GM18505 (cell line): ENCODE data around the gene TIAM2.
"Not testable (repeated sequence)": the region's sequence is repeated elsewhere in the genome, so short reads cannot be mapped to it uniquely, and the experiment has no call there.

Source experiments
- ATAC-seq: cut with Tn5 transposase; IDR thresholded peaks from one replicate; pipeline ENCODE4 v1.9.1; 2021; ENCODE audit not compliant: unreplicated experiment
- POLR2A ChIP-seq: IDR thresholded peaks from 4 replicates; pipeline ENCODE4 v1.6.1; 2011; ENCODE audit warnings: borderline replicate concordance; ENCODE audit not compliant: insufficient read depth, insufficient read length; ENCODE audit errors: extremely low read depth

The TIAM2 gene

DNA sequence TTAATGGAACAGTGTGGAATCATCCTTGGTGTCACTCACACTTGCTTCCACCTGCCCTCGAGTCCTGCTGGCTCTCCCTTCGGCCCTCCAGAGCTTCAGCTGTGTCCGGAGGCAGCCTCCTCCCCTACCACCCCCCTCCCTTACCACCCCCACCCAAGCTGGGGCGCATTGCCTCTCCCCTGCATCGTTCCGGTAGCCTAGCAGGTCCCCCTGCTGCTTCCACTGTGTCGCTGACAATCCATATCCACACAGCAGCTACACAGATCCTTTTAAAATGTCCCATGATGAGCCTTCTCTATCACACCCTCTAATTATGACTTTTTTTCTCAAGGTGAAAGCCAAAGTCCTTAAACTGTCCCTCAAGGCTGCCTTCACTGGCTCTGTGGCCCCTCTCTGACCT is 117.6 kb downstream of the TIAM2 start:
- ATAC-seq = no peak
- no peak for TF ChIP-seq POLR2A

DNA sequence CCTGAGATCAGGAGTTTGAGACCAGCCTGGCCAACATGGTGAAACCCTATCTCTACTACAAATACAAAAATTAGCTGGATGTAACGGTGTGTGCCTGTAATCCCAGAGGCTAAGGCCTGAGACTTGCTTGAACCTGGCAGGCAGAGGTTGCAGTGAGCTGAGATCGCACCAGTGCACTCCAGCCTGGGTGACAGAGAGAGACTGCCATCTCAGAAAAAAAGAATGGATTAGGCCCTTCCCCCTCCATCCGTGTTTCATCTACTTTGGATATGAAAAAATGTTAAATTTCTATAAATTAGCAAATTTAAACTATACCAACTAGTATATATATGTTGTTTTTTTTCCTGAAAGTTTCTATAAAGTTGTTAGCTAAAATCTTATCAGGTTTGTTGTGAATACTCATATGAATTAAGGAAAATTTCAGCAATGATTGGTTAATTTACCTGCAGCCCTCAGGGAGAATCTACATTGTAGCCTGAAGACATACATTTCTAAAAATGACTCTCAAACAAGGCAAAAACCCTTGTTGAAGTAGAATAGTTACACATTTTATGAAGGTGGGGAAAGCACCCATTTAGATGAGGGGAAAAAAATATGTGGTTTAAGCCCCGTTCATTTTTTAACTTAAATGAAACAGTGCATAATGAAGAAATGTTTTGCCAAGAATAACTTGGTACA is 120.9 kb downstream of the TIAM2 start:
- no peak for TF ChIP-seq POLR2A
- ATAC-seq = no peak

DNA sequence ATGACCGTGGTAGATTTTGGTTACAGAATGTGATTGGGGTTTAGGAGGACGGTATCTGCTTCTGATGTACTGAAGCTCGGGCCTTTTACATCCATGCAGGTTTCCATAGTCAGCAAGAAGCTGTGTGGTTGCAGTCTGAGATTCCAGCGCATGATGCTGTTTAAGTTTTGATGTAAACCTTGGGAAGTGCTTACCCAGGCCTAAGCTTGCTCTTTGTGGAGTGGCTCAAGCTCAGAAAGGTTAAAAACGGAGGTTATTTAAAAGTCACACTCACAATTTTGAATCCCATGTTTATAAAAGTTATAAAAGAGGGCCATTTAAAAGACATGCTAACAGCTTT is 121.4 kb downstream of the TIAM2 start:
- ATAC-seq = no peak
- no peak for TF ChIP-seq POLR2A

DNA sequence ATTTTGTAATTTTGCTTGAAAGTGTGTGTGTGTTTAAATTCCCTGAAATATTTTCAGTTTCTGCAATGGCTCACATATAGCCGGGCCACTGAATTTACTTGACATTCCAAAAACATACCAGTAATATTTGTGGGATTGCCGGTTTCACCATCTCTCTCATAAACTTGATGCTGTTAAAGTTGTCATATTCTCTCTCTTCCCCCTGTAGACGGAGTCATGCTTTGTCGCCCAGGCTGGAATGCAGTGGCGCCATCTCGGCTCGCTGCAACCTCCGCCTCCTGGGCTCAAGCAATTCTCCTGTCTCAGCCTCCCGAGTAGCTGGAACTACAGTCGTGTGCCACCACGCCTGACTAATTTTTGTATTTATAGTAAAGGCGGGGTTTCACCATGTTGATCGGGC is 122.1 kb downstream of the TIAM2 start:
- TF ChIP-seq POLR2A = no peak
- ATAC-seq = no peak

DNA sequence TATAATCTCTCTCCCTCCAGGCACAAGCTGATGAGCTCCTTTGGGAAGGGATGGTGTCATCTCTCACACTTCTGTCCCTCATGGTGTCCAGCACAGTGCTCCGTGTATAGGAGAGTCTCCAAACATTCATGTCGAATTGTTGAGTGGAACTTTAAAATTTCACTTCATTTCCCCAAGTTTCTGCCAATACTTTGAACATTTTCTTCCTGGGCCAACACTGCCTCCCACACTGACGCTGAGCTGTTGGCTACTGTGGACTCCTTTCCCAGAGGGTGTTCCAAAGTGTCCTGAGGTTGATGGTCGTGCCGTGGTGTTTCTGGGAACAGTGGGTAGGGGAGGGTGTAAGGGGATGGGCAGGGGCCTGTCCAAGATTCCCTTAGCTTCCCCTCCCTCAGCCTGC is 122.7 kb downstream of the TIAM2 start:
- ATAC-seq = no peak
- no peak for TF ChIP-seq POLR2A

DNA sequence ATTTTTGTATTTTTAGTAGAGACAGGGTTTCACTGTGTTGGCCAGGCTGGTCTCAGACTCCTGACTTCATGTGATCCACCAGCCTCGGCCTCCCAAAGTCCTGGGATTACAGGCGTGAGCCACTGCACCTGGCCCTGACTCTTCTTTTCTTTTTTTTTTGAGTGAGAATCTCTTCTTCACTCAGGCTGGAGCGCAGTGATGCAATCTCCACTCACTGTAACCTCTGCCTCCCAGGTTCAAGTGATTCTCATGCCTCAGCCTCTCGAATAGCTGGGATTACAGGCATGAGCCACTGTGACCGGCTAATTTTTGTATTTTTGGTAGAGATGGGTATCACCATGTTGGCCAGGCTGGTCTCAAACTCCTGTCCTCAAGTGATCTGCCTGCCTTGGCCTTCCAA is 124.1 kb downstream of the TIAM2 start:
- ATAC-seq = not testable (repeated sequence)

DNA sequence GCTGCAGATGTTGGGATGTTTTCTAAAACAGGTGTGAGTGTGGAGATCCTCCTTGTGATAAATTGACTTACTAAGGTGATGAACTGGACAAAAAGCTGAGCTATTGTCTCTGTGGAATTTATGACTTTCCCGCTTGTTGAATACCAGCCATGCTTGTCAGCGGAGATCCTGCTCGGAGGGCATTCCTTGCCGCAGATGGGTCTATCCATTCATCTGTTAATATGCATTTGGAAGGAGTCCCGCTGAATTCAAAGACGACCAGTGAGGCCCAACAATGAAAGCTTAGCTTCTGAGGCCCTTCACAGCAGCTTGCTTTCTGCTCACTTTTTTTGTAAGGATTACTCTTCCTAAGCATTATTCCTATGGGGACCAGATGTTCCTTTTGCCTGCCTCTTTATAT is 124.9 kb downstream of the TIAM2 start:
- TF ChIP-seq POLR2A = no peak
- ATAC-seq = no peak

DNA sequence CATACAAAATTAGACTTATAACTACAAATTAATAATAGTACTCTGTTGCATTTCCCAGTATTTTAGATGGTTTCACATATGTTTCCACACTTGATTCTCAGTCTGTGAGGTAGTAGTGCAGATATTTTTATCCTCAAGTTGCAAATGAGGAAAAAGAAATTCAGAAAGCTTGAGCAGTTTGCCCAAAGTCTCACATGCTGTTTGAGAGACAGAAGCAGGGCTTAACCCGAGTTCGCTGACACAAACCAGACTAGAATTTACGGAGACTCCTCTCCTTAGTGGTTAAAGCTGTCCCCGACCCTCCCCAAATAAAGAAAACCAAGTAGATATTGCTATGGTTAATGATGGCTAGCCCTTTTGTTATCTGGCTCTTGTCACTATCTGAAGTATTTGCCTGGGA is 126.2 kb downstream of the TIAM2 start:
- no peak for ATAC-seq
- TF ChIP-seq POLR2A = no peak

DNA sequence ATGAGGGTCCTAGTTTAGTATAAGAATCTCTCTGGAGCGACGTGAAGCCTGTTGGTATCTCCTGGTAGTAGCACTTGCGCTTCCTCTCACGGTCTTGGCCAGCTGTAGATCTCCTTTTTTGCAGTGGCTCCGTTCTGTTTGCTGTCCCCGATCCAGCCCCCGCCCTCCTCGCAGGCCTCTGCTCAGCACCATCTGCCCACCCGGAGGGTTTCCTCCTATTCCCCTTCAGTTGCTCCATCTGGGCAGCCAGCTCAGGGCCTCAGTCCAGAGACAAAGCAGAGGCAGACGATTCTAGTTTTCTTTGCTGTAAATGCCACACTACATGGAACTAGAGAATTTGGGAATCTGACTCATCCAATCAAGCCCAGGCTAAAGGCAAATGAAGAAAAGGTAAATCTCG is 126.6 kb downstream of the TIAM2 start:
- TF ChIP-seq POLR2A = no peak
- ATAC-seq = no peak

DNA sequence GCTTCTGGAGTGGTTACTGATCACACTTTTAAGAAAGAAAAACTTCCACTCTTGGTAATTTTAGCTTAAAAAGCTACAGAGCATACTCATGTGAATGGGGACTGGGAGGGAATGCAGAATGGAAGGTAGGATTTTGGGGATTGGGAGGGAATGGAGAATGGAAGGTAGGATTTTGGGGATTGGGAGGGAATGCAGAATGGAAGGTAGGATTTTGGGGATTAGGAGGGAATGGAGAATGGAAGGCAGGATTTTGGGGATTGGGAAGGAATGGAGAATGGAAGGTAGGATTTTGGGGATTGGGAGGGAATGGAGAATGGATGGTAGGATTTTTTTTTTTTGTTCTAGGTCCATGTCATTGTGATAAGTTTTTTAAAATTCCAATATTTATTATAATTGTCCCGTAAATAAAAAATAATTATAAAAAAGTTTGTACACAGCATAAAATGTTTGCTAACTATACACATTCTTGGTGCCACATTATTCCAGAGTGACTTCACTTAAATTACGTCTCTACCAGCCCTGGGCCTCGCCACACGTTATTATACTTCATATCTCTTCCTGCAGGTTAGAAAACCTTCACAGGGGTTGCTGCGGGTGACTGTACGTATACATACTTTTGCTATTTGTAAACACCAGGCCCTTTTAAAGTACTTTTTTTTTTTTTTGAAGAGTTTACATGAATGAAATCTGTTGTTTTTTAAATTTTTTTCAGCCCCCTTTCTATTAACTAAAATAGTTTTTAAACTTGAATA is 127.3 kb downstream of the TIAM2 start:
- no peak for TF ChIP-seq POLR2A
- no peak for ATAC-seq

DNA sequence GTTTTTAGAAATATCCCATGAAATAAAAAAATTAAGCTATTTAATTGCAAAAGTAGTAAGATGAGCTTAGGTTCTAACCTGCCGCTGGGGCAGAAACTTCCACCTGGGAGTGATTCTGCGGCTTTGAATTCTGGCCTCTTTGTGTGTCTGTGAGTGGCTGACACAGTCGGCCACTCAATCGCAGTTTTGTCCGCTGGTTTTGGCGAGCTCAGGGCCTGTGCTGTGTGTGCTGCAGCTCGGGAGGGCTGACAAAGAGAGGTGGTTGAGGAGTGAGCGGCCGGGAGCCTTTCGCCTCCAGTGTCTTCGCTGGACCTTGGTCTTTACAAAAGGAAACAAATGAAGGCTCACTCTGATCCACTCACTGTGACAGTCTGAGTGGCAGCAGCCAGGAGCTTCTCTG is 128.4 kb downstream of the TIAM2 start:
- ATAC-seq = no peak
- TF ChIP-seq POLR2A = no peak

DNA sequence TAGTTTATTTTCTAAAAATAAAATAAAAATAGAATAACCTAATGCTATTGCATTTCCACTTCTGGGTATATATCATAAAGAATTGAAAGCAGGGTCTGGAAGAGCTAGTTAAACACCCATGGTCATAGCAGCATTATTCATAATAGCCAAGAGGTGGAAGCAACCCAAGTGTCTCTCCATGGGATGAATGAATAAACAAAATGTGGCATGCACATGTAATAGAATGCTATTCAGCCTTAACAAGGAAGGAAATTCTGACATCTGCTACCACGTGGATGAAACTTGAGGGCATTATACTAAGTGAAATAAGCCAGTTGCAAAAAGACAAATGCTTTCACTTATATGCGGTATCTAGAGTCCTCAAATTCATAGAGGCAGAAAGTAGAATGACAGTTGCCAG is 130.8 kb downstream of the TIAM2 start:
- TF ChIP-seq POLR2A = no peak
- ATAC-seq = no peak

DNA sequence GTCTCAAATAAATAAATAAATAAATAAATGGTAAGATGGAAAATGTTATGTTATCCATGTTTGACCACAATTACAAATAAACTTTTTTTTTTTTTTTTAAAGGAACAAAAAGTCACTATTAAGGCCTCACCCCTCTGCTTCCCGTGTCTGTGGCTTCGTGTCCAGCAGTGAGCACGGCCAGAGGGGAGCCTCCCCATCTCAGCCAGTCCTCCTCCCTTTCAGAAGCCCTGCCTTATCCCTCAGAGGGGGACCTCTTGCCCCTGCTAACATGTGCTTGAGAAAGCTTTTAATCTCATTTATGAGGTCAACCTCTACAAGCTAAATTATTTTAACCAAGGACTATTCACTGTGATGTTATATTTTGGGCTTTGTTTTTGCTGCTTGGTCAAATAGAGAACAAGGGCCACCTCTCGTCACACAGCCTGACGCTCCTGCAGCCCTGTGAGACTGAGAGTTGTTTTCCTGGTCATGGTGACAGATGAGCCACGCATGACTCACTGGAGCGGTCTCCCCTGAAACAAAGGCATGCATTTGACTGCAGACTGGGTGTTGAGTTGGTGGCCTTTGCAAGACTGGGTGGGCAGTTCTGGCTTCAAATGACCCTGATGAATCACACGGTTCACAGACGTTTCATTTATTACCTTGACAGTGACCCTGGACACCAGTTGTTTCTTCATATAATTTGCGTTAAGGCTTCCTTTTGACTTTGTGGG is 131.8 kb downstream of the TIAM2 start:
- ATAC-seq = peak; percentile 61
- TF ChIP-seq POLR2A = no peak

DNA sequence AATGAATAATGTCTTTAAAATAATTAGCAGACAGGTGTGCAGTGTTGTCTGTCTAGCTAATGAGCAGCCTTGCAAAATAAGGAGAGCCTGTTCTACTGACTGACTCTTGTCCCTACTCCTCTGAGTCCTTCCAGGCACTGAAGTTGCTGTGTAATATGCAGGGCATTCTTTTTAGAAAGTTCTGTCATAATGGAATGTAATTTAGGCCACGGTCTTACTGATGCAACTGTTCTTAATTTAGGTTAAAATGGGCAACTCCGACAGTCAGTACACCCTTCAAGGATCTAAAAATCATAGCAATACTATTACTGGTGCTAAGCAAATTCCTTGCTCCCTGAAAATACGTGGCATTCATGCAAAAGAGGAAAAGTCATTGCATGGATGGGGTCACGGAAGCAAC is 133.9 kb downstream of the TIAM2 start:
- no peak for TF ChIP-seq POLR2A
- ATAC-seq = no peak
